GM12878 (cell line): ENCODE data around the gene GJB1. TPM values are rescaled to one million over a fixed set of nuclear protein-coding genes. Genes with fewer than 3 reads are reported as not detected.

Source experiments
- BMI1 ChIP-seq: fragments of 450-650 bp; IDR thresholded peaks from 2 replicates; pipeline ENCODE4 v1.6.1; 2016; ENCODE audit warnings: mild to moderate bottlenecking, moderate library complexity, borderline replicate concordance
- CUX1 ChIP-seq: IDR thresholded peaks from 2 replicates; pipeline ENCODE4 v1.6.1; 2012; ENCODE audit warnings: improper control_type of control experiment, low read depth, low read length; ENCODE audit not compliant: insufficient replicate concordance
- DPF2 ChIP-seq: fragments of 450-650 bp; IDR thresholded peaks from 2 replicates; pipeline ENCODE4 v1.6.1; 2017; ENCODE audit warnings: mild to moderate bottlenecking
- FOS ChIP-seq: IDR thresholded peaks from 3 replicates; pipeline ENCODE4 v1.6.1; 2011; ENCODE audit warnings: borderline replicate concordance; ENCODE audit not compliant: insufficient read length; ENCODE audit errors: extremely low read depth
- FOXM1 ChIP-seq: IDR thresholded peaks from 2 replicates; pipeline ENCODE4 v1.6.1; 2012; ENCODE audit warnings: low read depth, mild to moderate bottlenecking, inconsistent platforms, low read length, moderate library complexity
- KLF5 ChIP-seq: fragments of 450-650 bp; IDR thresholded peaks from 2 replicates; pipeline ENCODE4 v1.6.1; 2014; ENCODE audit warnings: mild to moderate bottlenecking; ENCODE audit not compliant: partially characterized antibody
- MTA2 ChIP-seq: fragments of 450-650 bp; IDR thresholded peaks from 2 replicates; pipeline ENCODE4 v1.6.1; 2016; ENCODE audit warnings: low read depth, mild to moderate bottlenecking, moderate library complexity
- NFYB ChIP-seq: IDR thresholded peaks from 2 replicates; pipeline ENCODE4 v1.6.1; 2011; ENCODE audit warnings: low read depth, mild to moderate bottlenecking, low read length, improper control_type of control experiment, moderate library complexity; ENCODE audit not compliant: insufficient read depth
- POLR2A ChIP-seq: IDR thresholded peaks from 2 replicates; pipeline ENCODE4 v1.6.1; 2011; ENCODE audit warnings: low read depth, mild to moderate bottlenecking, low read length
- RAD21 ChIP-seq: IDR thresholded peaks from 2 replicates; pipeline ENCODE4 v1.6.1; 2011; ENCODE audit warnings: mild to moderate bottlenecking, low read depth, low read length, moderate library complexity; ENCODE audit not compliant: insufficient read depth
- RB1 ChIP-seq: fragments of 450-650 bp; formaldehyde crosslinking; IDR thresholded peaks from 2 replicates; pipeline ENCODE4 v1.6.1; 2017; ENCODE audit warnings: mild to moderate bottlenecking, borderline replicate concordance
- RFX5 ChIP-seq: IDR thresholded peaks from 2 replicates; pipeline ENCODE4 v1.6.1; 2011; ENCODE audit warnings: low read depth, low read length, improper control_type of control experiment
- SMAD1 ChIP-seq: fragments of 450-650 bp; IDR thresholded peaks from 2 replicates; pipeline ENCODE4 v1.6.1; 2018; ENCODE audit warnings: mild to moderate bottlenecking, low read depth; ENCODE audit not compliant: partially characterized antibody
- SRF ChIP-seq, 2 experiments: IDR thresholded peaks; 2 replicates each; pipeline ENCODE4 v1.6.1; 2011; ENCODE audit warnings: low read depth in 2 of 2, low read length in 2 of 2, mild to moderate bottlenecking in 1 of 2, moderate library complexity in 1 of 2
- ZBTB11 ChIP-seq: fragments of 450-650 bp; formaldehyde crosslinking; IDR thresholded peaks from 2 replicates; pipeline ENCODE4 v1.5.0; 2022; ENCODE audit warnings: mild to moderate bottlenecking, missing genetic modification characterization
- ZNF622 ChIP-seq: fragments of 450-650 bp; IDR thresholded peaks from 2 replicates; pipeline ENCODE4 v1.6.1; 2017; ENCODE audit warnings: mild to moderate bottlenecking, inconsistent platforms
- polyA plus RNA-seq, 11 experiments: library from polyadenylated mRNA; depleted of rRNA in 4 of 11; unstranded in 6 of 11; stranded (reverse) in 5 of 11; fragments of >200 nt; fragmentation: Nextera tagmentation in 4 of 11; fragmentation: Illumina TruSeq in 1 of 11; extraction: Ambion mirVana in 4 of 11; extraction: Trizol in 1 of 11; gene quantifications; 1 replicate in 1 of 11; 2 replicates in 10 of 11; pipeline versions ENCODE4 v1.2.1 to v1.2.3, GENCODE V29; 2011 to 2016; ENCODE audit warnings: inconsistent platforms in 2 of 11, missing spikeins in 2 of 11, low read depth in 1 of 11
- total RNA-seq, 4 experiments: library from RNA; depleted of rRNA in 3 of 4; stranded (reverse); fragments of >200 nt in 3 of 4; fragmentation: Illumina TruSeq in 1 of 4; extraction: Trizol in 1 of 4; gene quantifications; 2 replicates each; pipeline versions ENCODE4 v1.2.1 to v1.2.3, GENCODE V29; 2013 to 2021
- TF ChIP-seq, protein P1 (sequence below): fragments of 450-650 bp; IDR thresholded peaks from 2 replicates; pipeline ENCODE4 v1.6.1; 2017; ENCODE audit warnings: low read depth, mild to moderate bottlenecking, moderate library complexity

GJB1 gene
- total and polyA plus RNA-seq, 10 of the 15 experiments (the other 5 are each of a cell fraction or from before 2014, with no cell fraction given): not detected

DNA sequence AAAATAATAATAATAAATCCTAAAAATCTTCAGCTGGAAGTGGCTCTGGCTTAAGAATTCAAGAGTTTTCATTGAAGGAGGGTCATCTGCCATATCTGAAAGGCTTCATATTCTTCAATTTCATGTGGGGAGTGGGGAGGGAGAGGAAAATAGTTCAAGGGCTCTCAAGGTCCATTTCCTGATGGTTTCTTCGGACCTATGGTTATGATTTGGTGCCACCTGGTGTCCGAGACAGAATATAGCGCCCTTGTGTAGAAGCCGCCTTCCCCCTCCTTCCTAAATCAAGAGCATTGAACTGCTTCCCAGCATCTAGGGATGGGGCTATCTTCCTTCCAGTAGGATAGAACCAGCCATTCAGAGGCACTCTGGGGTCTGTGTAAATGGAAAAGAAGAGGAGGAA, 44.1 kb upstream of the GJB1 start (continued):
- TF ChIP-seq CUX1 (no peak), POLR2A (no peak), MTA2 (no peak), RFX5 (no peak), DPF2 (no peak), KLF5 (peak; percentile 30), FOXM1 (no peak), ZBTB11 (no peak), SMAD1 (no peak), RAD21 (peak; percentile 78), BMI1 (no peak), SRF (IDR thresholded peaks at IDR 0.05; ENCODE audit: low read depth in 2 of 2, low read length in 2 of 2) (no peak), FOS (no peak), RB1 (0 out of 2 replicates have a peak, but pooled peaks have one; percentile 36), ZNF622 (no peak), NFYB (no peak)
- TF ChIP-seq, protein P1, sequence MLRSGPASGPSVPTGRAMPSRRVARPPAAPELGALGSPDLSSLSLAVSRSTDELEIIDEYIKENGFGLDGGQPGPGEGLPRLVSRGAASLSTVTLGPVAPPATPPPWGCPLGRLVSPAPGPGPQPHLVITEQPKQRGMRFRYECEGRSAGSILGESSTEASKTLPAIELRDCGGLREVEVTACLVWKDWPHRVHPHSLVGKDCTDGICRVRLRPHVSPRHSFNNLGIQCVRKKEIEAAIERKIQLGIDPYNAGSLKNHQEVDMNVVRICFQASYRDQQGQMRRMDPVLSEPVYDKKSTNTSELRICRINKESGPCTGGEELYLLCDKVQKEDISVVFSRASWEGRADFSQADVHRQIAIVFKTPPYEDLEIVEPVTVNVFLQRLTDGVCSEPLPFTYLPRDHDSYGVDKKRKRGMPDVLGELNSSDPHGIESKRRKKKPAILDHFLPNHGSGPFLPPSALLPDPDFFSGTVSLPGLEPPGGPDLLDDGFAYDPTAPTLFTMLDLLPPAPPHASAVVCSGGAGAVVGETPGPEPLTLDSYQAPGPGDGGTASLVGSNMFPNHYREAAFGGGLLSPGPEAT: no peak
